HG03460 (cell line): ENCODE measurements around the gene TBCC.

Experiments used
- ATAC-seq: cut with Tn5 transposase; IDR thresholded peaks from one replicate; pipeline ENCODE4 v1.9.1; 2021; ENCODE audit not compliant: unreplicated experiment

TBCC gene

GRCh38 chr6:42771741-42772100, 25.8 kb upstream of the TBCC start:
- ATAC-seq: peak; percentile 23

GRCh38 chr6:42769836-42770235, 23.9 kb upstream of the TBCC start:
- no peak for ATAC-seq

- ATAC-seq: no peak
Observed at GRCh38 chr6:42769051-42769450, 23.1 kb upstream of the TBCC start.

- ATAC-seq: no peak
Observed at GRCh38 chr6:42766163-42766670, 20.3 kb upstream of the TBCC start.

GRCh38 chr6:42764911-42765648, 19.2 kb upstream of the TBCC start:
- no peak for ATAC-seq

- ATAC-seq: no peak
Observed at GRCh38 chr6:42762950-42763349, 17.0 kb upstream of the TBCC start.

GRCh38 chr6:42762426-42762859, 16.5 kb upstream of the TBCC start:
- no peak for ATAC-seq

- no peak for ATAC-seq
Observed at GRCh38 chr6:42761287-42762067, 15.6 kb upstream of the TBCC start.

- ATAC-seq: no peak
Observed at GRCh38 chr6:42758756-42759430, 13.0 kb upstream of the TBCC start.

GRCh38 chr6:42756722-42757121, 10.8 kb upstream of the TBCC start:
- no peak for ATAC-seq

GRCh38 chr6:42754759-42755158, 8.9 kb upstream of the TBCC start:
- ATAC-seq: no peak

- ATAC-seq: no peak
Observed at GRCh38 chr6:42751055-42751454, 5.2 kb upstream of the TBCC start.

- no peak for ATAC-seq
Observed at GRCh38 chr6:42748203-42748898, 2.4 kb upstream of the TBCC start.

GRCh38 chr6:42746463-42747391, 824 bp upstream of the TBCC start:
- peak; percentile 45 for ATAC-seq

- no peak for ATAC-seq
Observed at GRCh38 chr6:42745083-42745639, 742 bp downstream of the TBCC start.

GRCh38 chr6:42744351-42744893, 1.5 kb downstream of the TBCC start:
- ATAC-seq: no peak

GRCh38 chr6:42742116-42742894, 3.6 kb downstream of the TBCC start:
- no peak for ATAC-seq

GRCh38 chr6:42740725-42741124, 5.2 kb downstream of the TBCC start:
- no peak for ATAC-seq

GRCh38 chr6:42735976-42736375, 9.9 kb downstream of the TBCC start:
- no peak for ATAC-seq
